GM13976 (cell line): ENCODE data around the gene JAZF1.

Experiments
- DNase-seq: peaks from one replicate; pipeline ENCODE4 v3.0.0; 2012; ENCODE audit warnings: low spot score
- in situ Hi-C: fragments of 300-500 bp; cut with MboI; formaldehyde crosslinking; loops from one replicate; pipeline ENCODE4 v1.12.0; 2022; ENCODE audit warnings: low sequenced_read_pairs, mixed read lengths, inconsistent platforms; ENCODE audit not compliant: unreplicated experiment
- TF ChIP-seq, protein P1 (sequence below): IDR thresholded peaks from 2 replicates; pipeline ENCODE4 v1.5.1; 2012; ENCODE audit warnings: borderline replicate concordance, mild to moderate bottlenecking; ENCODE audit not compliant: insufficient read depth; ENCODE audit errors: extremely low read depth, missing control alignments, control extremely low read depth

Gene JAZF1

GRCh38 chr7:27839099-27839498 is 341.5 kb downstream of the JAZF1 start:
- in situ Hi-C loops, result no loop called here
- DNase-seq, result no peak

GRCh38 chr7:27836536-27836935 is 344.1 kb downstream of the JAZF1 start:
- TF ChIP-seq, protein P1, sequence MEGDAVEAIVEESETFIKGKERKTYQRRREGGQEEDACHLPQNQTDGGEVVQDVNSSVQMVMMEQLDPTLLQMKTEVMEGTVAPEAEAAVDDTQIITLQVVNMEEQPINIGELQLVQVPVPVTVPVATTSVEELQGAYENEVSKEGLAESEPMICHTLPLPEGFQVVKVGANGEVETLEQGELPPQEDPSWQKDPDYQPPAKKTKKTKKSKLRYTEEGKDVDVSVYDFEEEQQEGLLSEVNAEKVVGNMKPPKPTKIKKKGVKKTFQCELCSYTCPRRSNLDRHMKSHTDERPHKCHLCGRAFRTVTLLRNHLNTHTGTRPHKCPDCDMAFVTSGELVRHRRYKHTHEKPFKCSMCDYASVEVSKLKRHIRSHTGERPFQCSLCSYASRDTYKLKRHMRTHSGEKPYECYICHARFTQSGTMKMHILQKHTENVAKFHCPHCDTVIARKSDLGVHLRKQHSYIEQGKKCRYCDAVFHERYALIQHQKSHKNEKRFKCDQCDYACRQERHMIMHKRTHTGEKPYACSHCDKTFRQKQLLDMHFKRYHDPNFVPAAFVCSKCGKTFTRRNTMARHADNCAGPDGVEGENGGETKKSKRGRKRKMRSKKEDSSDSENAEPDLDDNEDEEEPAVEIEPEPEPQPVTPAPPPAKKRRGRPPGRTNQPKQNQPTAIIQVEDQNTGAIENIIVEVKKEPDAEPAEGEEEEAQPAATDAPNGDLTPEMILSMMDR, result no peak
- DNase-seq, result no peak
- in situ Hi-C loops, result no loop called here

More at GRCh38 chr7:27839099-27839498, 341.5 kb downstream of the JAZF1 start:
- TF ChIP-seq, protein P1, result no peak

GRCh38 chr7:27835376-27835775 is 345.2 kb downstream of the JAZF1 start:
- TF ChIP-seq, protein P1, result no peak
- in situ Hi-C loops, result no loop called here
- DNase-seq, result no peak

- in situ Hi-C loops, result no loop called here
- TF ChIP-seq, protein P1, result no peak
- no peak for DNase-seq
Observed at GRCh38 chr7:27834179-27834921, 346.2 kb downstream of the JAZF1 start.

- in situ Hi-C loops, result no loop called here
- TF ChIP-seq, protein P1, result no peak
- DNase-seq, result no peak
Observed at GRCh38 chr7:27826357-27826756, 354.2 kb downstream of the JAZF1 start.

- DNase-seq, result no peak
- TF ChIP-seq, protein P1, result no peak
- in situ Hi-C loops, result no loop called here
Observed at GRCh38 chr7:27825891-27826290, 354.7 kb downstream of the JAZF1 start.
